Mammary epithelial cell (primary cell): Measurements from ENCODE around the gene NHLRC3.

Experiments
- EZH2 ChIP-seq: IDR thresholded peaks from 2 replicates; pipeline ENCODE4 v1.6.1; 2012; ENCODE audit warnings: low read length, inconsistent platforms, borderline replicate concordance
- TF ChIP-seq, protein P1 (sequence below), 2 donors: IDR thresholded peaks in 1 of 2; conservative IDR thresholded peaks in 1 of 2; 2 replicates each; pipeline ENCODE4 v1.5.1; 2011 to 2012; ENCODE audit warnings: inconsistent platforms in 2 of 2, low read length in 2 of 2, mild to moderate bottlenecking in 2 of 2, control low read depth in 1 of 2, low read depth in 1 of 2; ENCODE audit not compliant: insufficient read depth in 1 of 2; ENCODE audit errors: extremely low read depth in 1 of 2

DNA sequence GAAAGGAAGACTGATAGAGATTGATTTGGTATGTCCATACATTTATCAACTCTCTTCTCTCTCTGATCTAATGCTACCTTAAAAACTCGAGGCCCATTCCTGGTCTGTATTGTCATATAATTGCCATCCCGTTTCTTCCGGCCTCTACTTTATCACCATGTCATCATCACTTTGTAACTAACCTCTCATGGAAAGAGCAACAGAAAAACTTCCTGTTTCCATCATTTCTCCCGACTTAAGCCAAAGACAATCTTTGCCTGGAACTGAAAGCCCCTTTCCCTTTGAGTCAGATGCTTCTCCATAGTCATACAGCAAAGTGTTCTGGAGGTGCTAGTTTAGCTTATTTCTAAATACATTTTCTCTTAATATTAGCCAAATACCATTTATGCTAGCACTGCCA is 44.9 kb upstream of the NHLRC3 start:
- TF ChIP-seq EZH2 = no peak
- TF ChIP-seq, protein P1, sequence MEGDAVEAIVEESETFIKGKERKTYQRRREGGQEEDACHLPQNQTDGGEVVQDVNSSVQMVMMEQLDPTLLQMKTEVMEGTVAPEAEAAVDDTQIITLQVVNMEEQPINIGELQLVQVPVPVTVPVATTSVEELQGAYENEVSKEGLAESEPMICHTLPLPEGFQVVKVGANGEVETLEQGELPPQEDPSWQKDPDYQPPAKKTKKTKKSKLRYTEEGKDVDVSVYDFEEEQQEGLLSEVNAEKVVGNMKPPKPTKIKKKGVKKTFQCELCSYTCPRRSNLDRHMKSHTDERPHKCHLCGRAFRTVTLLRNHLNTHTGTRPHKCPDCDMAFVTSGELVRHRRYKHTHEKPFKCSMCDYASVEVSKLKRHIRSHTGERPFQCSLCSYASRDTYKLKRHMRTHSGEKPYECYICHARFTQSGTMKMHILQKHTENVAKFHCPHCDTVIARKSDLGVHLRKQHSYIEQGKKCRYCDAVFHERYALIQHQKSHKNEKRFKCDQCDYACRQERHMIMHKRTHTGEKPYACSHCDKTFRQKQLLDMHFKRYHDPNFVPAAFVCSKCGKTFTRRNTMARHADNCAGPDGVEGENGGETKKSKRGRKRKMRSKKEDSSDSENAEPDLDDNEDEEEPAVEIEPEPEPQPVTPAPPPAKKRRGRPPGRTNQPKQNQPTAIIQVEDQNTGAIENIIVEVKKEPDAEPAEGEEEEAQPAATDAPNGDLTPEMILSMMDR (conservative IDR thresholded peaks at IDR 0.05 in 1 of 2, IDR thresholded peaks at IDR 0.05 in 1 of 2; ENCODE audit: extremely low read depth in 1 of 2, insufficient read depth in 1 of 2, low read depth in 1 of 2, low read length in 2 of 2) = no peak
